Activated naive CD8-positive, alpha-beta T cell (primary cell): Measurements from ENCODE around the gene APBB2.

Experiments
- H3K27ac Mint-ChIP-seq: one replicate; pipeline ENCODE4 v1.8.0; 2021; ENCODE audit warnings: mixed read lengths
- H3K27me3 Mint-ChIP-seq: one replicate; pipeline ENCODE4 v1.8.0; 2021; ENCODE audit warnings: mixed read lengths
- H3K36me3 Mint-ChIP-seq: one replicate; pipeline ENCODE4 v1.8.0; 2021; ENCODE audit warnings: mixed read lengths
- H3K4me1 Mint-ChIP-seq: one replicate; pipeline ENCODE4 v1.8.0; 2021; ENCODE audit warnings: low read depth, mixed read lengths
- H3K4me3 Mint-ChIP-seq: one replicate; pipeline ENCODE4 v1.8.0; 2021; ENCODE audit warnings: mild to moderate bottlenecking, mixed read lengths
- H3K9me3 Mint-ChIP-seq: one replicate; pipeline ENCODE4 v1.8.0; 2021; ENCODE audit warnings: low read depth, mixed read lengths

Gene APBB2

DNA sequence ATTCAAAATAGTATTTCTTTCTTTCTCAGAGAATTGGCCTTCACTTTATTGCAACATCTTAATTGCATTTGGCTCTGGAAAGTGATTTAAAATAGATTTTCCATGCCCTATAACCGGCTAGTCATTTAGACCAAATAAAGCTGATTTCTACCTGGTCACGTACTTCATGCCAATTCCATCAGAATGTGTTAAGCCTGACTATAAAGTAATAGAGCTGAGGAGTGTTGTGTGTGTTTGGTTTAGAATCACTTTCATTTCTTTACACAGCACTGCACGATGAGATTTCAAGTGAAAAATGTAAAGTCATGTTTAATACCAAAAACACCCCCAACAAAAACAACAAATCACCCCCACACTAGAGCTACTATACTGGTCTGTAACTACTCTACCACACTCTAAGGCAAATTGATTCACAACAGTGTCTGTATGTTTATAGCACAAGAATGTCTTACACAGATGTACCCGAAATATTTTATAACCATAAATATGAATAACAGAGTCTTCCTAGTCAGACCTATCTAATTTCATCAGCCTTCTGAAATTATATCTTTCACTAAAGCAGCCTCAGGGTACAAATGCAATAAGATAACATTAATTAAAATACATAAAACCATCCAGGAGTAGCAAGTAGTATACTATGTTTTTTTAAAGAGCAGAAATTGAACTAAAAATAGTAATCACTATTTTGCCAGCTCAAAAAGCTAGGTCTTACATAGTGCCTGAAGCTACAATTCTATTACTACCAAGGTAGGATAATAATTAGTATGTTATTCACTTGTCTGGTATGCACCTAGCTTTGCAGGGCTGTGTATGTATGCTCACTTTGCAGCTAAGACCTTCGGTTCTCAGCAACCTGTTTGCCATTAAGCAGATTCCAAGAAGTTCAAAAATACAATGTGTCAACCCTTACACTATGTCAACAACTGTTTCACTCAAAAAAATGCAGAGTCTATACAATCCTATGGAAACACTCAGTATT is 28.4 kb downstream of the APBB2 start:
- H3K9me3 Mint-ChIP-seq, result no peaks in the 10 kb centered on the region
- no peaks in the 10 kb centered on the region for H3K36me3 Mint-ChIP-seq
- H3K4me1 Mint-ChIP-seq, result no peaks in the 10 kb centered on the region
- H3K27me3 Mint-ChIP-seq, result peaks cover 6% of the 10 kb centered on the region
- no peak overlapping the region for H3K4me3 Mint-ChIP-seq
- no peak overlapping the region for H3K27ac Mint-ChIP-seq

DNA sequence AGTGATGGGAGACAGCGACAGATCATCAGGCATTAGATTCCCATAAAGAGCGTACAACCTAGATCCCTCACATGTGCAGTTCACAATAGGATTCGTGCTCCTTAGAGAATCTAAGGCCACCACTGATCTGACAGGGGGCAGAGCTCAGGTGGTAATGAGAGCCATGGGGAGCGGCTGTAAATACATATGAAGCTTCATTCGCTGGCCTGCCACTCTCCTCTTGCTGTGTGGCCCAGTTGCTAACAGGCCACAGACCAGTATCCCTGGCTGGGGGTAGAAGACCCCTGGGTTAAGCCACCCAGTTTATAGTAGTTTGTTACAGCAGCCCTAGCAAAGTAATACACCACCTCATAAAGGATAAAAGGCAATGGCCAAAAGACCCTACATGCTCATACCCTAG is 30.3 kb downstream of the APBB2 start:
- Mint-ChIP-seq H3K36me3 (no peaks in the 10 kb centered on the region), H3K4me3 (no peak overlapping the region), H3K27me3 (peaks cover 5% of the 10 kb centered on the region), H3K9me3 (no peaks in the 10 kb centered on the region), H3K27ac (no peak overlapping the region), H3K4me1 (no peaks in the 10 kb centered on the region)

DNA sequence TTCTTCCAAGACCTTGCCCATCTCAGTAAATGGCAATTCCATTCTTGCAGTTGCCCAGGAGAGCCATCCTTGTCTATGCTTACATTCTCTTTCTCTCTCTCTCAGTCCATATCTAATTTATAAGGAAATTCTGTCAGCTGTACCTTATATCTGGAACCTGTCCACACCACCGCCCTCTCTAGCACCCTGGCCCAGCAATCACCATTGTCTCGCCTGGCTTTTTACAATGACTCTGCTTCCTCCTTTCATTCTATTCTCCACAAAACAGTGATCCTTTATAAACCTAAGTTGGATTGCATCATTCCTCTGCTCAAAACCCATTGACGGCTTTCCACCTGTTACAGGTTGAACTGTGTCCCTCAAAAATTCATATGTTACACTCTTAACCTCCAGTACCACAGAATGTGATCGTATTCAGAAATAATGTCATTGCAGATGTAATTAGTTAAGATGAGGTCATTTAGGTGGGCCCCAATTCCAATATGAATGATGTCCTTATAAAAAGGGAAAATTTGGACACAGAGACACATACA is 31.3 kb downstream of the APBB2 start:
- H3K9me3 Mint-ChIP-seq, result no peaks in the 10 kb centered on the region
- H3K27ac Mint-ChIP-seq, result no peak overlapping the region
- no peak overlapping the region for H3K4me3 Mint-ChIP-seq
- H3K27me3 Mint-ChIP-seq, result peaks cover 10% of the 10 kb centered on the region
- H3K36me3 Mint-ChIP-seq, result no peaks in the 10 kb centered on the region
- H3K4me1 Mint-ChIP-seq, result no peaks in the 10 kb centered on the region

DNA sequence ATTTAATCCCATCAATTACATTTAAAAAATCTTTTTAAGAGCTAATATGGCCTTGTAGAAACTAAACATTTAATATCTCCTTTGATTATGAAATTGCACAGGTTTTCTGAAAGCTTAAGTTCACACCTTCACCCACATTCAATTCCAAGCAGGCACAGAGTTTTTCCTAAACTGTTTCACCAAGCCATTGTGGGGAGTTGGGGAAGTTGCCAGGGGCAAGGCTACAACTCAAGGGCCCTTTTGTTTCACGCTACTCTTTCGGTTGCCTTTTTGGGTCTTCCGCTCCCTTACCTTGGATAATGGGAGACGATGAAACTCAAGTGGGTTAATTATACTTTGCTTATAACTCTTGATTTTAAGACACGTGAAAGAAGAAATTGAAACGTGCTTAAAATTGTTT is 33.3 kb downstream of the APBB2 start:
- Mint-ChIP-seq H3K36me3 (no peaks in the 10 kb centered on the region), H3K27me3 (peaks cover 7% of the 10 kb centered on the region), H3K9me3 (no peaks in the 10 kb centered on the region), H3K27ac (no peak overlapping the region), H3K4me3 (no peak overlapping the region), H3K4me1 (no peaks in the 10 kb centered on the region)

DNA sequence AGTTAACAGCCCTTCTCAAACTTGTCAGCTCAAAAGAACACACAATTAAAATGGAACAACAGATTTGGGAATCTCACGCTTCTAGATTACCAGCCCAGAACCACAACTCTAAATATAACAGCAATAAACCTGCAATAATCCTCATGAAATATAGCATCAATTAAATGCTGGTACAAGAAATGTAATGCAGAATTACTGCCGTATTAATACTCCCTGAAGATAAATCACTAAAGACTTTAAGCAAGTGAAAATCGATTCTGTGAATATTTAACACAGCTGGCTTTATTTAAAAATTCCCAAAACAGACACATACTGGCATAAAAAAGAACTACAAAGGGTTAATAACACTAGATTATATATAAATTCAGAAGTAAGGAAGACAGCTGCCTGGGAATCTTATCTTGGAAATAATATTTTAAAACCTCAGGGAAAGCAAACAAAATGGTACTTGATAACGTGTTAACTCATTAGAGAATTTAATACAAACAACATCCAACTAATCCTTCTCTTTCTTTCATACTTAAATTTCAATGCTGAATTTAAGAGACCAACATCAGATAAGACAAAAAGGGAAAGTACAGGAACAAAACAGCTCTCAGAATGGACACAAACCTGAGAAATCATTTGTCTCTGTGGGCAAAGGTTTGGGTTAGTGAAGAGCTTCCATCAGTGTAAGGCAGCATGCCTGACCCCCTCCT is 34.7 kb downstream of the APBB2 start:
- H3K9me3 Mint-ChIP-seq, result no peaks in the 10 kb centered on the region
- H3K27me3 Mint-ChIP-seq, result peaks cover 7% of the 10 kb centered on the region
- H3K4me3 Mint-ChIP-seq, result no peak overlapping the region
- no peak overlapping the region for H3K27ac Mint-ChIP-seq
- no peaks in the 10 kb centered on the region for H3K36me3 Mint-ChIP-seq
- H3K4me1 Mint-ChIP-seq, result no peaks in the 10 kb centered on the region

DNA sequence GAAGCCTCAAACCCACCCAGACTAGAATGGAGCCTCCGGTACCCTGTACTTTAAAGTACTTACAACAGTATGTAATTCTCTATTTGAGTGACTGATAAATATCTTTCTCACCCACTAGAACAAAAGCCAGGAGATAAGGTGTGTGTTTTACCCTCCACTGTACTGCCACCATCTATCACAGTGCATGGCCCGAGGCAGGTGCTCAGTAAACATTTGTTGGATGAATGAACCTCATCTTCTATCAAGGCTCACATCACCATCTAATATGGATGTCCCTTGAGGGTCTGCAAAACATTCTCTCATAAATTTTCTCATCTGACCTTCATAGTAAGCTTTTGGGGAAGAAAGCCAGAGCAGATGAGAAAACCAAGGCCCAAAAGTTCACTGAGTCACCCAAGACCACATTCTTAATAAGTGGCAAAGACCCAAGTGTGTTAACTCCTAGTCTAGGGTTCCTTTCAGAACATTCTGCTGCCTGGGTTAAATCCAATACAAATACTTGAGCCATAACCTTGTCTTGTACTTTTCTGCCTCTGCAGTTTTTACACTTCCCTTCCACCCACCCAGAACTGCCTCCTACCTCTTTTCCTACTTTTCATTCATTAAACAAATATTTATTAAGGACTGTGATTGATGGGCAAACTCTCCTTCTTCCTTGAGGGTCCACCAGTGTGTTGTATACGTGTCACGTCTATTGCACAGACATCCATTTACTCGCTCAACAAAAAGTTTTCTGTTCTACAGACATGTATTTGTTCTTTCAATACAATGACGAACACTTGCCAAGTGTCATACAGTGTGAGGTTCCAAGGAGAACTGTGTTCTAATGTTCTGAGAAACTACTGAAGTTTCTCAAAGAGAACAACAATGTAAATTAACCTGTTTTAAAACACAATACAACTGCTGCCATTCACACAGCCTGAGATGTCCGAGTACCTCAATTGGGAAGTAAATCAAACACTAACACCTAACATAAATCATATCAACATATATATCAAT is 35.7 kb downstream of the APBB2 start:
- Mint-ChIP-seq H3K27me3 (peaks cover 7% of the 10 kb centered on the region), H3K4me3 (no peak overlapping the region), H3K9me3 (no peaks in the 10 kb centered on the region), H3K36me3 (no peaks in the 10 kb centered on the region), H3K4me1 (no peaks in the 10 kb centered on the region), H3K27ac (no peak overlapping the region)

DNA sequence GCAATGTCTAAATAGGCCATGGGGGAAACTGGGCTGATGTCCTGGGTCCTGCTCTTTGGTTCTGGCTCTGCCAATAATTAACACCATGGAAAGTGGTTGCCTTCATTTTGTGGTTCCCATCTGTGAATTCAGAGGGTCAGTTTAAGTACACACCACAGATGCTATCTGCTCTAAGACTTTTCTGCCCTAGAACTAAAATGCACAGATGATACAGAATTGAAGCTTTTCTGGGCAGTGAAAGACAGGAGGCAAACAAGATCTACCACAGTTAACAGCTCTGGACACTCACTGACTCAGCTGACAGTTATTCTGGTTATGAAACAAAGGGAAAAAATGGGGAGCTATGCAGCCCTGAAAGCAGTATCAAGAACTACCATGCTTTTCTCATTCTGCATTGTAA is 37.3 kb downstream of the APBB2 start:
- Mint-ChIP-seq H3K27ac (no peak overlapping the region), H3K36me3 (no peaks in the 10 kb centered on the region), H3K9me3 (no peaks in the 10 kb centered on the region), H3K27me3 (peaks cover 7% of the 10 kb centered on the region), H3K4me1 (no peaks in the 10 kb centered on the region), H3K4me3 (no peak overlapping the region)

DNA sequence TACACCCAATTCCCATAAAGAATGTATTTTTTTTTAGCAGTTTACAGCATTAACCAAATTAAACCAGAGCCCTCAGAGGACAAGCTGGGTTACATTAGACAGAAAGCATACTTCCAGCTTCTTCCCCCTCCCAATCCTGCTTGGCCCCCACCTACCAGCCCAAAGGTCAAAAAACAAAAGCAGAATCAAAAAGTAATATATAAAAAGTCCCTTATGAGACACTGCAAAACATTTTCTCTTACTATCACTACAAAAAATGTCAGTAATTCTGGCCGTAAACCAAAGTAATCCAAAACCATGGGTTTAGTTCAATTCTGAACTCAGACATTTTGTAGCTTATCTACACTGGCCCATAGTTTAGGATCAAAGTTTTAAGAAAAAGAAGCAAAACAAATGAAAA is 38.0 kb downstream of the APBB2 start:
- Mint-ChIP-seq H3K4me3 (no peak overlapping the region), H3K4me1 (no peaks in the 10 kb centered on the region), H3K36me3 (no peaks in the 10 kb centered on the region), H3K27ac (no peak overlapping the region), H3K27me3 (peaks cover 7% of the 10 kb centered on the region), H3K9me3 (no peaks in the 10 kb centered on the region)

DNA sequence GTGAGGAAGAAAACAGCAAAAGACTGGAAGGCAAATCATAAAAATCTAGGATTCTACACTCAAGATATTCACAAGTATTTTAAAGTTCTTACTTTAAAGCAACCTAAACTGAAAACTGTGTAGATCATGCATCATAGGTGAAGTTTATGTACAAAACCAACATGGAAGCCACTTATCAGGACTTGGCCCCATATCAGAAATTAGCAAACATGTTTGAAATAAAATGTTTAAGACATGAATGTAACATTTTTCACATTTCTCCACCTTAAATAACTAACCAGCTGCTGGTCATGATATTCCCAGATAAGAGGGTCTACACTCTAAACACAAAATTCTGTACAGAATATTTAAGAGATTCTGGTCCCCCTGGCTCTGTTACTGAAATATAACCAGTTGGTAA is 38.5 kb downstream of the APBB2 start:
- H3K36me3 Mint-ChIP-seq, result no peaks in the 10 kb centered on the region
- H3K4me3 Mint-ChIP-seq, result no peak overlapping the region
- no peaks in the 10 kb centered on the region for H3K4me1 Mint-ChIP-seq
- H3K27ac Mint-ChIP-seq, result no peak overlapping the region
- no peaks in the 10 kb centered on the region for H3K9me3 Mint-ChIP-seq
- H3K27me3 Mint-ChIP-seq, result peaks cover 9% of the 10 kb centered on the region

DNA sequence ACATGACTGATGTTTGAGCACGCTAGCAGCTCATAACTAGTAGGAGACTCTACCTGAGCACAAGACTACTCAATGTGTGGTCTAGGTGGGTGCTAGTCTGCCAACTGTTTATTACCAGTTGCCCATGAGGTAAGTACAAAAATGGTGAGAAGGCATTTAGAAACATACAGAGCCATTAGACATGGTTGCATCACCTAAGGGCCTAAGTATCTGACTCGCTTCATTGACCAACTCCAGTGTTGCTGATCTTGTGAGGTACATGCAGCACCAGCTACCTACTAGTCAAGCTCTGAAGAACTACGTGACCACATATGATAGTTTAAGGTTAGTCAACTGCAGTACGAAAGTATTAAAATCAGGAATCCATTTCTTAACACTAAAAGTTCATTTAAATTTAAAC is 39.9 kb downstream of the APBB2 start:
- no peak overlapping the region for H3K27ac Mint-ChIP-seq
- H3K9me3 Mint-ChIP-seq, result no peaks in the 10 kb centered on the region
- H3K36me3 Mint-ChIP-seq, result no peaks in the 10 kb centered on the region
- no peaks in the 10 kb centered on the region for H3K4me1 Mint-ChIP-seq
- H3K4me3 Mint-ChIP-seq, result no peak overlapping the region
- peaks cover 9% of the 10 kb centered on the region for H3K27me3 Mint-ChIP-seq

DNA sequence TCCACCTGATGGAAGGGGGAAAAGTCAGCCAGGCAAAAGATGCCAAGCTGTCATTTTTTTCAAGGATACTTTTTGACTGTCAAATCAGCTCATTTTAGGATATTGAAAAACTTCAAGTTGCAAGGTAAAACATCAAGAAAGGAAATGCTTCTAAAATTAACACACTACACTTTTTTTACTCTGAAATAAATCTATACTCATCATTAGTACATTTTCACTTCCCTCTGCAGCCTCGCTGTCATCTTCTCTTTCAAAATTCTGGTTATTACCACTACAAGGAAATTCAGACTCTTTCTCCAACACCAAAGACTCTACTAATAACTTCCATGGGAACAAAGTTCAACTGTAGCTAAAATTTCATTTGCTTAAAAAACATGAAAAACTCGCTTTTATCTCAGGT is 41.6 kb downstream of the APBB2 start:
- H3K36me3 Mint-ChIP-seq, result no peaks in the 10 kb centered on the region
- peaks cover 2% of the 10 kb centered on the region for H3K27me3 Mint-ChIP-seq
- no peak overlapping the region for H3K4me3 Mint-ChIP-seq
- no peaks in the 10 kb centered on the region for H3K4me1 Mint-ChIP-seq
- no peaks in the 10 kb centered on the region for H3K9me3 Mint-ChIP-seq
- H3K27ac Mint-ChIP-seq, result no peak overlapping the region

DNA sequence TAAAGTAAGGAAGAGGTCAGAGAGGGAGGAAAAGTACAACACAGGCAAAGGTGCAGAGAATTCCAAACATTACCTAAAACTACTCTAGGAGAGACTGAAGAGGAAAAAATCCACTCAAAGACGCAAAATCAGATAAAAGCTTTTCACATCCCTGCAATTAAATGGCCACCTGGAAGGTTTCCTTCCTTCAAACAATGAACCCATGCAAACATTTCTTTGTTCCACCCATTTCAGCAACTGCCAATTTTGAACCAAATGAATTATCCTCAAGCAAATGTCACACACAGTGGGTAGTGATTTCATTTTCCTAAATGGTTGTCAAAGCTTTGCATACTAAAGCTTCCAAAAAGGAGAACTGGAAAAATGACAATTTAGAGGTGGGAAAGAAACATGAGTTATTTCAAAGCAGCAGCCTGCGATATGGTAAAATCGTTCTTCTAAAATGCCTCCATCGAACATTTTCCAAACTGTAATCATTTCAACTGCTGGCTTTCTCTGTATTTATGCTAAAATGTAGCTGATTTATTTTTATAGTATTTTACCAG is 45.0 kb downstream of the APBB2 start:
- Mint-ChIP-seq H3K27ac (no peak overlapping the region), H3K4me3 (no peak overlapping the region), H3K4me1 (no peaks in the 10 kb centered on the region), H3K27me3 (peaks cover 7% of the 10 kb centered on the region), H3K36me3 (no peaks in the 10 kb centered on the region), H3K9me3 (no peaks in the 10 kb centered on the region)

DNA sequence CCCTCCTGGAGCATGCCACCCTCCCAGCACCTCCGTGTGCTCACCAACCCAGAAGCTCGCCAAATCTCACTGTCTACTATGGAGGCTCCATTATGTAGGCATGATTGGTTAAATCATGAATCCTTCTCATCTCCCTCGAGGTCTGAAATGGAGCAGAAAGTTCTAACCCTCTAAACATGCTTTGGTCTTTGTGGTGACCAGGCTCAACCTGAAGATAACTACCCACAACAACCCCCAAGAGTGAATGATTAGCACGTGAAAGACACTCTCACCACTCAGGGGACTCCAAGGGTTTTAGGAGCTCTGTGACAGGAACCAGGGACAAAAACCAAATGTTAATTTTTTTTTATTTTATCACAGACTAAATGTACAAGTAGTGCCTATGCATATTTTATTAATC is 47.2 kb downstream of the APBB2 start:
- H3K27me3 Mint-ChIP-seq, result peaks cover 9% of the 10 kb centered on the region
- H3K4me3 Mint-ChIP-seq, result no peak overlapping the region
- no peak overlapping the region for H3K27ac Mint-ChIP-seq
- no peaks in the 10 kb centered on the region for H3K4me1 Mint-ChIP-seq
- H3K36me3 Mint-ChIP-seq, result no peaks in the 10 kb centered on the region
- no peaks in the 10 kb centered on the region for H3K9me3 Mint-ChIP-seq

DNA sequence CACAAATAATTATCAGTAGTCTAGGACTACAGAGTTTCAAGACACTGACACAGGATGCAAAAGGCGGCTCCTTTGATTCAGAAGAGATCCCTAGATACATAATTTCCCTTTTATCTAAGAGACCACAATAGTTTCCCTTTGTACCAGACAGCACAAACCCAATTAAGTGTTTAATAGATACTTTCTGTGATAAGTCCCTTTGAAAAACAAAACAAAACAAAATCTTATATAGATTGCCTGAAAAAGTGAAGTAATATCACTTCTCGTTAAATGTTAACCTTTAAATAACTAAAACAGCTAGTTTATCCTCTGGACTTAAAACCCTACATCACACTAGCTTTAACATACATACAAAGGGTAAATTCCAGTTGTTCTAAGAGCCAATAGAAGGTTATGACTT is 49.9 kb downstream of the APBB2 start:
- no peaks in the 10 kb centered on the region for H3K4me1 Mint-ChIP-seq

More for the DNA sequence above, 49.9 kb downstream of the APBB2 start:
- Mint-ChIP-seq H3K27ac (no peak overlapping the region), H3K4me3 (no peak overlapping the region), H3K36me3 (no peaks in the 10 kb centered on the region), H3K27me3 (peaks cover 9% of the 10 kb centered on the region), H3K9me3 (no peaks in the 10 kb centered on the region)
